GM18505 (cell line): ENCODE measurements around the gene UGT2A1.

Source experiments
- ATAC-seq: cut with Tn5 transposase; IDR thresholded peaks from one replicate; pipeline ENCODE4 v1.9.1; 2021; ENCODE audit not compliant: unreplicated experiment
- POLR2A ChIP-seq: IDR thresholded peaks from 4 replicates; pipeline ENCODE4 v1.6.1; 2011; ENCODE audit warnings: borderline replicate concordance; ENCODE audit not compliant: insufficient read depth, insufficient read length; ENCODE audit errors: extremely low read depth

UGT2A1 gene

GRCh38 chr4:69639542-69639941 lies 13.5 kb downstream of the UGT2A1 start, which contains the start of gene UGT2A2:
UGT2A2 (minus strand) TSS chr4:69639642; CDS start chr4:69639640, 2 bp downstream.
- ATAC-seq = no peak
- no peak for TF ChIP-seq POLR2A

GRCh38 chr4:69617083-69617694 lies 35.9 kb downstream of the UGT2A1 start:
- TF ChIP-seq POLR2A = no peak
- ATAC-seq = no peak

- TF ChIP-seq POLR2A = no peak
- ATAC-seq = no peak
Measured at GRCh38 chr4:69610484-69610883, 42.6 kb downstream of the UGT2A1 start.

- ATAC-seq = no peak
- no peak for TF ChIP-seq POLR2A
Measured at GRCh38 chr4:69601065-69601464, 52.0 kb downstream of the UGT2A1 start.

- ATAC-seq = no peak
- no peak for TF ChIP-seq POLR2A
Measured at GRCh38 chr4:69600013-69600412, 53.0 kb downstream of the UGT2A1 start.

- no peak for TF ChIP-seq POLR2A
- no peak for ATAC-seq
Measured at GRCh38 chr4:69594382-69594781, 58.7 kb downstream of the UGT2A1 start.

- TF ChIP-seq POLR2A = no peak
- ATAC-seq = no peak
Measured at GRCh38 chr4:69591364-69591763, 61.7 kb downstream of the UGT2A1 start.

- ATAC-seq = no peak
Measured at GRCh38 chr4:69589884-69590283, 63.2 kb downstream of the UGT2A1 start.

GRCh38 chr4:69584135-69584534 lies 68.9 kb downstream of the UGT2A1 start:
- no peak for TF ChIP-seq POLR2A
- ATAC-seq = no peak

More at GRCh38 chr4:69589884-69590283, 63.2 kb downstream of the UGT2A1 start:
- no peak for TF ChIP-seq POLR2A

- TF ChIP-seq POLR2A = no peak
- ATAC-seq = no peak
Measured at GRCh38 chr4:69583543-69583942, 69.5 kb downstream of the UGT2A1 start.

GRCh38 chr4:69577245-69577644 lies 75.8 kb downstream of the UGT2A1 start:
- no peak for ATAC-seq
- TF ChIP-seq POLR2A = no peak

GRCh38 chr4:69576251-69576877 lies 76.7 kb downstream of the UGT2A1 start:
- no peak for TF ChIP-seq POLR2A
- ATAC-seq = no peak

- TF ChIP-seq POLR2A = no peak
- no peak for ATAC-seq
Measured at GRCh38 chr4:69568787-69569186, 84.3 kb downstream of the UGT2A1 start.

- TF ChIP-seq POLR2A = no peak
- ATAC-seq = no peak
Measured at GRCh38 chr4:69563424-69563823, 89.6 kb downstream of the UGT2A1 start.

- no peak for TF ChIP-seq POLR2A
- ATAC-seq = no peak
Measured at GRCh38 chr4:69549651-69550050, 103.4 kb downstream of the UGT2A1 start.

GRCh38 chr4:69546134-69546765 lies 106.8 kb downstream of the UGT2A1 start:
- ATAC-seq = no peak
- no peak for TF ChIP-seq POLR2A
